ENCODE measurements around the gene THSD4. TPM values are rescaled to one million over a fixed set of nuclear protein-coding genes. Genes with fewer than 3 reads are reported as not detected.

THSD4 gene
- total and polyA plus RNA-seq, 9 of the 15 experiments (the other 6 are each of a cell fraction or from before 2014, with no cell fraction given): 0.04 TPM; not detected in 5

DNA sequence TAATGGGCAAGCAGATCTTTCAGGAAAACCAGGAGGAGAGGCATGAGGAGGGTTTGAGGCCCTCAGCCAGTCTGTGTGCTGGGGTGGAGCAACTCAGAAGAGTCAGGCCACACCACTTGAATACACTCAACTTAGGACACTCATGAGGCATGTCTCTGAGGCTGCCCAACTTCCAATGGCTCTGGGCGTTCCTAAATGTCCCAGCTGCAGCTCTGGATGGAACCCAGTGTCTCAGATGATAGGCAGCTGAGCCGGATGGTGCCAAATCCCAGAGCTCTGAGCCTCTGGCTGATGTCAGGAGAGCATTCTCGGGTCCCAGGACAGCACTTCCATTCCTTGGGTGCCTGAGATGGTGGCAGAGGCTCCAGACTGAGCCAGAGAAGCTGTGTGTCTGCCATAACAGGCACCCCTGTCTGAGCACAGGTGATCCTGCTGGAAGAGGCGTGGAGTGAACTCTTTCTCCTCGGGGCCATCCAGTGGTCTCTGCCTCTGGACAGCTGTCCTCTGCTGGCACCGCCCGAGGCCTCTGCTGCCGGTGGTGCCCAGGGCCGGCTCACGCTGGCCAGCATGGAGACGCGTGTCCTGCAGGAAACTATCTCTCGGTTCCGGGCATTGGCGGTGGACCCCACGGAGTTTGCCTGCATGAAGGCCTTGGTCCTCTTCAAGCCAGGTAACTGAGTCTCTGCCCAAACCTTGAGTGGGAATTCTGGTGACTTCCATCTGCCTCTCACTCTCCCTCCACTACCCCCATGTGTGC lies 697.9 kb downstream of the THSD4 start:
- intact Hi-C loops (cut with micrococcal nuclease): no loop called here
- peaks cover 30 to 69% of the 10 kb centered on the region in 2 experiments; a peak in 4 of 5 replicates for H3K27me3 ChIP-seq (ENCODE audit: control insufficient read depth in 2 of 2, insufficient read depth in 2 of 2, low read length in 2 of 2)
- WGBS (ENCODE audit: insufficient coverage, low coverage, missing lambda C conversion rate): 3% methylated on average over 16 of the region's 16 CpGs
- FAIRE-seq (no peak), DNase-seq (ENCODE audit: extremely low read depth in 1 of 4, low spot score in 3 of 4) (no peak), ATAC-seq (no peak)
- no peaks in the 10 kb centered on the region for H3K4me1 ChIP-seq (replicated peaks in 1 of 2; ENCODE audit: control insufficient read depth in 2 of 2, insufficient read depth in 2 of 2, low read length in 2 of 2)
- BruUV-seq (replicated peaks): no TSS peak
- peaks cover 5% of the 10 kb centered on the region for H4K20me1 ChIP-seq (replicated peaks; ENCODE audit: control insufficient read depth, insufficient read depth, low read length)
- in situ Hi-C loops (cut with MboI): no loop called here
- H2AFZ ChIP-seq (ENCODE audit: low read depth, low read length): no peak overlapping the region
- H3K9ac ChIP-seq (ENCODE audit: insufficient read depth in 1 of 2, low read depth in 2 of 2, low read length in 2 of 2): no peak overlapping the region
- ChIA-PET POLR2A (interaction anchor here (1.0 kb wide), 1 partner anchor 11 kb away, joined by 3 read pairs; no protein-coding TSS in a partner anchor), CTCF (ENCODE audit: low intra/inter-chr PET ratio) (no interaction called here)
- no peak overlapping the region for H3K4me3 ChIP-seq
- no peak overlapping the region for H3K4me2 ChIP-seq (ENCODE audit: insufficient read depth, low read length)
- no peaks in the 10 kb centered on the region for H3K9me1 ChIP-seq (ENCODE audit: control insufficient read depth, insufficient read depth, low read length)
- H3K36me3 ChIP-seq (ENCODE audit: control insufficient read depth, insufficient read depth, low read length): no peaks in the 10 kb centered on the region
- TF ChIP-seq ZNF561 (CRISPR knock-in tag; conservative IDR thresholded peaks at IDR 0.05) (no peak), RAD51 (IDR thresholded peaks at IDR 0.05; ENCODE audit: borderline replicate concordance, low read depth) (no peak), YBX1 (IDR thresholded peaks at IDR 0.05) (no peak), MED1 (CRISPR knock-in tag; IDR thresholded peaks at IDR 0.05; ENCODE audit: borderline replicate concordance) (no peak)
- no peaks in the 10 kb centered on the region for H3K9me3 ChIP-seq (replicated peaks; ENCODE audit: control insufficient read depth, insufficient read depth, low read depth, low read length)
- H3K27ac ChIP-seq (ENCODE audit: extremely low read depth, low read depth, low read length): no peak overlapping the region
- H3K79me2 ChIP-seq (ENCODE audit: control insufficient read depth, insufficient read depth, low read length): no peaks in the 10 kb centered on the region
